ENCODE results near the gene PRPF18. TPM values are rescaled to one million over a fixed set of nuclear protein-coding genes. Genes with fewer than 3 reads are reported as not detected.

Gene PRPF18
- total and polyA plus RNA-seq, 7 experiments from 2014 or later: 20.2 to 42.8 (median 28.8) TPM

- Histone ChIP-seq H3K4me1 (ENCODE audit: control insufficient read depth in 2 of 2, insufficient read depth in 2 of 2, low read length in 2 of 2) (no peaks in the 10 kb centered on the region), H3K27ac (ENCODE audit: low read depth, low read length) (no peak overlapping the region), H3K9me3 (ENCODE audit: control insufficient read depth in 2 of 3, low read length in 3 of 3) (no peaks in the 10 kb centered on the region), H3K36me3 (ENCODE audit: control insufficient read depth in 2 of 3, insufficient read depth in 3 of 3, low read length in 3 of 3) (no peaks in the 10 kb centered on the region), H3K27me3 (ENCODE audit: control insufficient read depth in 2 of 2, insufficient read depth in 2 of 2, low read length in 2 of 2) (no peaks in the 10 kb centered on the region), H3K4me3 (ENCODE audit: low read length) (no peak overlapping the region)
- H3K27me3 Mint-ChIP-seq: peaks cover 0 to 3% (median 0%) of the 10 kb centered on the region in 5 donors
- H3K27ac Mint-ChIP-seq: no peak overlapping the region
- DNase-seq: no peak
- no peak for ATAC-seq
- ChIA-PET CTCF (no interaction called here), POLR2A (no interaction called here)
- no peaks in the 10 kb centered on the region for H3K9me3 Mint-ChIP-seq
- no peaks in the 10 kb centered on the region for H3K4me1 Mint-ChIP-seq
- intact Hi-C loops (cut with micrococcal nuclease): no loop called here
- H3K36me3 Mint-ChIP-seq: peaks cover 0 to 24% (median 9%) of the 10 kb centered on the region in 5 donors
- no peak overlapping the region for H3K4me3 Mint-ChIP-seq
Observed at GRCh38 chr10:13672548-13672947, 85.8 kb downstream of the PRPF18 start.

GRCh38 chr10:13673156-13673555, 86.4 kb downstream of the PRPF18 start:
- no peak overlapping the region for H3K27ac Mint-ChIP-seq
- DNase-seq (no peak), ATAC-seq (no peak)
- intact Hi-C loops (cut with micrococcal nuclease): no loop called here
- Histone ChIP-seq H3K4me3 (ENCODE audit: low read length) (no peak overlapping the region), H3K9me3 (ENCODE audit: control insufficient read depth in 2 of 3, low read length in 3 of 3) (no peaks in the 10 kb centered on the region), H3K27me3 (ENCODE audit: control insufficient read depth in 2 of 2, insufficient read depth in 2 of 2, low read length in 2 of 2) (no peaks in the 10 kb centered on the region), H3K27ac (ENCODE audit: low read depth, low read length) (no peak overlapping the region), H3K36me3 (ENCODE audit: control insufficient read depth in 2 of 3, insufficient read depth in 3 of 3, low read length in 3 of 3) (no peaks in the 10 kb centered on the region), H3K4me1 (ENCODE audit: control insufficient read depth in 2 of 2, insufficient read depth in 2 of 2, low read length in 2 of 2) (no peaks in the 10 kb centered on the region)
- no peaks in the 10 kb centered on the region for H3K9me3 Mint-ChIP-seq
- H3K36me3 Mint-ChIP-seq: peaks cover 0 to 24% (median 9%) of the 10 kb centered on the region in 5 donors
- ChIA-PET CTCF (no interaction called here), POLR2A (no interaction called here)
- no peak overlapping the region for H3K4me3 Mint-ChIP-seq
- peaks cover 0 to 4% (median 0%) of the 10 kb centered on the region in 5 donors for H3K27me3 Mint-ChIP-seq
- no peaks in the 10 kb centered on the region for H3K4me1 Mint-ChIP-seq

GRCh38 chr10:13674645-13675588, 88.2 kb downstream of the PRPF18 start:
- Histone ChIP-seq H3K4me3 (ENCODE audit: low read length) (no peak overlapping the region), H3K4me1 (ENCODE audit: control insufficient read depth in 2 of 2, insufficient read depth in 2 of 2, low read length in 2 of 2) (no peaks in the 10 kb centered on the region), H3K27me3 (ENCODE audit: control insufficient read depth in 2 of 2, insufficient read depth in 2 of 2, low read length in 2 of 2) (no peaks in the 10 kb centered on the region), H3K27ac (ENCODE audit: low read depth, low read length) (no peak overlapping the region), H3K36me3 (ENCODE audit: control insufficient read depth in 2 of 3, insufficient read depth in 3 of 3, low read length in 3 of 3) (no peaks in the 10 kb centered on the region), H3K9me3 (ENCODE audit: control insufficient read depth in 2 of 3, low read length in 3 of 3) (no peaks in the 10 kb centered on the region)
- ATAC-seq: no peak
- H3K4me1 Mint-ChIP-seq: no peaks in the 10 kb centered on the region
- H3K4me3 Mint-ChIP-seq: no peak overlapping the region
- H3K36me3 Mint-ChIP-seq: peaks cover 0 to 11% (median 6%) of the 10 kb centered on the region in 5 donors
- H3K27me3 Mint-ChIP-seq: peaks cover 4 to 9% (median 6%) of the 10 kb centered on the region in 5 donors
- H3K27ac Mint-ChIP-seq: no peak overlapping the region
- peaks cover 0 to 2% (median 0%) of the 10 kb centered on the region in 11 donors for H3K9me3 Mint-ChIP-seq
- no peak for DNase-seq
- ChIA-PET POLR2A (no interaction called here), CTCF (no interaction called here)
- intact Hi-C loops (cut with micrococcal nuclease): no loop called here

GRCh38 chr10:13678101-13678843, 91.5 kb downstream of the PRPF18 start:
- Histone ChIP-seq H3K27ac (ENCODE audit: low read depth, low read length) (no peak overlapping the region), H3K27me3 (ENCODE audit: control insufficient read depth in 2 of 2, insufficient read depth in 2 of 2, low read length in 2 of 2) (no peaks in the 10 kb centered on the region), H3K4me1 (ENCODE audit: control insufficient read depth in 2 of 2, insufficient read depth in 2 of 2, low read length in 2 of 2) (no peaks in the 10 kb centered on the region), H3K36me3 (ENCODE audit: control insufficient read depth in 2 of 3, insufficient read depth in 3 of 3, low read length in 3 of 3) (no peaks in the 10 kb centered on the region), H3K4me3 (ENCODE audit: low read length) (no peak overlapping the region), H3K9me3 (ENCODE audit: control insufficient read depth in 2 of 3, low read length in 3 of 3) (no peaks in the 10 kb centered on the region)
- CTCF ChIA-PET: no interaction called here
- POLR2A ChIA-PET: no interaction called here
- Mint-ChIP-seq H3K27me3 (peaks cover 4 to 20% (median 10%) of the 10 kb centered on the region in 5 donors), H3K36me3 (peaks cover 0 to 3% (median 0%) of the 10 kb centered on the region in 5 donors), H3K4me3 (no peak overlapping the region), H3K9me3 (peaks cover 0 to 5% (median 0%) of the 10 kb centered on the region in 11 donors), H3K27ac (no peak overlapping the region), H3K4me1 (no peaks in the 10 kb centered on the region)
- intact Hi-C loops (cut with micrococcal nuclease): no loop called here
- ATAC-seq: no peak
- DNase-seq: no peak

Other genes starting within 250 kb of the PRPF18 start
- gene SEPHS1, start 238.7 kb upstream of the PRPF18 start, total RNA-seq: 10 to 100 TPM; 23.7 to 57.3 (median 36.5) TPM
- 10 to 100 TPM; 15.5 to 21.5 TPM for gene SEPHS1, start 238.7 kb upstream of the PRPF18 start, polyA plus RNA-seq
- under 1 TPM in 1 of 5 experiments, not detected in 4; 0.17 TPM for gene BEND7, start 58.0 kb upstream of the PRPF18 start, total RNA-seq
- not detected for gene BEND7, start 58.0 kb upstream of the PRPF18 start, polyA plus RNA-seq

Measured in naive thymus-derived CD4-positive, alpha-beta T cell (primary cell).